HepG2 (cell line): ENCODE measurements around the gene IFI27. TPM values are rescaled to one million over a fixed set of nuclear protein-coding genes. Genes with fewer than 3 reads are reported as not detected.

ENCODE experiments used
- ATAC-seq: fragments of 200-7000 bp; cut with Tn5 transposase; 3 replicates; pipeline ENCODE4 v1.9.1; 2020; ENCODE audit warnings: mild to moderate bottlenecking, moderate library complexity
- BruUV-seq: library from RNA; stranded (reverse); fragments of 400-500 nt; replicated peaks from 2 replicates; lab custom pipeline; 2021; lab: Mats Ljungman, UMichigan
- CTCF ChIA-PET: fragments of 300-600 bp; formaldehyde crosslinking; extraction: SDS; loops from one replicate; lab custom pipeline; 2021; ENCODE audit warnings: low total read pairs, inconsistent platforms, low intra/inter-chr PET ratio; lab: Yijun Ruan, JAX
- POLR2A ChIA-PET: fragments of 350-600 bp; sonication (Branson Sonifier 250); formaldehyde crosslinking; loops from one replicate; lab custom pipeline; 2020; ENCODE audit warnings: antibody characterized with exemption, inconsistent platforms; lab: Yijun Ruan, JAX
- DNase-seq: peaks from one replicate; pipeline ENCODE4 v3.0.0-alpha.2; 2015; ENCODE audit warnings: low spot score
- FAIRE-seq: peaks from 3 replicates; lab custom pipeline; 2011; peaks lifted over from hg19 to GRCh38; lab: Jason Lieb, UNC
- H2AFZ ChIP-seq: one replicate; pipeline ENCODE4 v1.6.1; 2011; ENCODE audit warnings: low read length, inconsistent platforms
- H3K27ac ChIP-seq: fragments of 300-600 bp; 3 replicates; pipeline ENCODE4 v1.8.0; 2011; ENCODE audit warnings: mixed run types, mild to moderate bottlenecking, mixed read lengths, low read length, inconsistent platforms; ENCODE audit not compliant: insufficient read depth; ENCODE audit errors: extremely low read length
- H3K27me3 ChIP-seq, 2 experiments: fragments of 200-600 bp in 1 of 2; 2 replicates in 1 of 2; 3 replicates in 1 of 2; pipeline versions ENCODE4 v1.6.0 to v1.8.0; 2011; ENCODE audit warnings: low read length in 2 of 2, mild to moderate bottlenecking in 2 of 2, moderate library complexity in 2 of 2, inconsistent platforms in 1 of 2; ENCODE audit not compliant: insufficient read depth in 2 of 2, control insufficient read depth in 1 of 2
- H3K36me3 ChIP-seq, 2 experiments: fragments of 200-600 bp in 1 of 2; replicated peaks in 1 of 2; 2 replicates in 1 of 2; 3 replicates in 1 of 2; pipeline versions ENCODE4 v1.5.1 to v1.8.0; 2011; ENCODE audit warnings: low read length in 2 of 2, inconsistent platforms in 1 of 2; ENCODE audit not compliant: insufficient read depth in 2 of 2, control insufficient read depth in 1 of 2
- H3K4me1 ChIP-seq: 2 replicates; pipeline ENCODE4 v1.5.1; 2012; ENCODE audit warnings: low read length, inconsistent platforms; ENCODE audit not compliant: insufficient read depth
- H3K4me2 ChIP-seq: 2 replicates; pipeline ENCODE4 v1.6.0; 2011; ENCODE audit warnings: low read depth, low read length, inconsistent platforms
- H3K4me3 ChIP-seq, 3 experiments: fragments of 200-600 bp in 1 of 3; sonication (generic), shearing (Covaris generic) in 1 of 3; replicated peaks in 1 of 3; 2 replicates each; pipeline ENCODE4 v1.5.1; 2011 to 2016; ENCODE audit warnings: low read length in 3 of 3, inconsistent platforms in 2 of 3, low read depth in 2 of 3, mild to moderate bottlenecking in 2 of 3, control low read depth in 1 of 3, mixed read lengths in 1 of 3; ENCODE audit not compliant: insufficient read depth in 1 of 3
- H3K79me2 ChIP-seq: one replicate; pipeline ENCODE4 v1.6.1; 2011; ENCODE audit warnings: low read length, inconsistent platforms; ENCODE audit not compliant: insufficient read depth
- H3K9ac ChIP-seq: 2 replicates; pipeline ENCODE4 v1.6.0; 2011; ENCODE audit warnings: mild to moderate bottlenecking, low read depth, low read length, inconsistent platforms; ENCODE audit not compliant: insufficient read depth
- H3K9me3 ChIP-seq: 2 replicates; pipeline ENCODE4 v1.5.1; 2012; ENCODE audit warnings: mild to moderate bottlenecking, low read length
- H4K20me1 ChIP-seq: 2 replicates; pipeline ENCODE4 v1.6.0; 2011; ENCODE audit warnings: inconsistent platforms, mild to moderate bottlenecking, low read length, moderate library complexity; ENCODE audit not compliant: insufficient read depth
- CREM ChIP-seq, 2 experiments: sonication (generic) in 1 of 2; formaldehyde crosslinking in 1 of 2; IDR thresholded peaks; 2 replicates each; pipeline versions ENCODE4 v1.4.0 to v1.6.1; 2016 to 2020; ENCODE audit warnings: antibody characterized with exemption in 1 of 2, mild to moderate bottlenecking in 1 of 2, missing genetic modification reagents in 1 of 2
- HOXA5 ChIP-seq: sonication (generic); formaldehyde crosslinking; IDR thresholded peaks from 2 replicates; pipeline ENCODE4 v1.4.0; 2020; ENCODE audit warnings: missing genetic modification reagents
- HOXD1 ChIP-seq: sonication (generic); formaldehyde crosslinking; IDR thresholded peaks from 2 replicates; pipeline ENCODE4 v1.5.0; 2020; ENCODE audit warnings: missing genetic modification reagents
- IRF2 ChIP-seq: IDR thresholded peaks from 2 replicates; pipeline ENCODE4 v1.6.1; 2018; ENCODE audit warnings: missing genetic modification reagents, missing compliant biosample characterization
- MXI1 ChIP-seq: IDR thresholded peaks from 3 replicates; pipeline ENCODE4 v1.6.1; 2012; ENCODE audit warnings: low read depth, low read length, inconsistent platforms, borderline replicate concordance
- POGZ ChIP-seq: sonication (generic); formaldehyde crosslinking; IDR thresholded peaks from 2 replicates; pipeline ENCODE4 v1.4.0; 2020; ENCODE audit warnings: mild to moderate bottlenecking, missing genetic modification reagents
- SALL1 ChIP-seq: sonication (generic); formaldehyde crosslinking; IDR thresholded peaks from 2 replicates; pipeline ENCODE4 v1.8.0; 2022; ENCODE audit warnings: mild to moderate bottlenecking, missing genetic modification reagents
- ZNF276 ChIP-seq: sonication (generic); formaldehyde crosslinking; IDR thresholded peaks from 2 replicates; pipeline ENCODE4 v1.4.0; 2020; ENCODE audit warnings: mild to moderate bottlenecking, low read depth, missing genetic modification reagents
- ZNF30 ChIP-seq: sonication (generic); formaldehyde crosslinking; IDR thresholded peaks from 2 replicates; pipeline ENCODE4 v1.5.0; 2020; ENCODE audit warnings: mild to moderate bottlenecking, missing genetic modification reagents
- ZNF33A ChIP-seq: sonication (generic); formaldehyde crosslinking; IDR thresholded peaks from 2 replicates; pipeline ENCODE4 v1.5.1; 2020; ENCODE audit warnings: missing genetic modification reagents, mild to moderate bottlenecking, moderate library complexity, borderline replicate concordance
- ZNF513 ChIP-seq: sonication (generic); formaldehyde crosslinking; conservative IDR thresholded peaks from 2 replicates; pipeline ENCODE4 v1.5.0; 2020; ENCODE audit warnings: missing genetic modification reagents
- ZNF580 ChIP-seq: IDR thresholded peaks from 2 replicates; pipeline ENCODE4 v1.6.1; 2016; ENCODE audit warnings: low read depth, borderline replicate concordance
- ZXDC ChIP-seq: sonication (generic); formaldehyde crosslinking; IDR thresholded peaks from 2 replicates; pipeline ENCODE4 v1.5.0; 2020; ENCODE audit warnings: mild to moderate bottlenecking, missing genetic modification reagents
- WGBS: methylation state at CpG from one replicate; pipeline ENCODE4 v1.1.6; 2017; ENCODE audit warnings: low lambda C conversion rate; 5-methylcytosine and 5-hydroxymethylcytosine counted together
- in situ Hi-C: cut with HindIII; loops from 2 replicates; pipeline ENCODE4 v1.10.0; 2017; ENCODE audit warnings: low pct_unique_long_range_greater_than_20kb; ENCODE audit not compliant: extremely low pct_ligation_motif_present
- intact Hi-C: fragments of 100-400 bp; cut with micrococcal nuclease; formaldehyde crosslinking; loops from one replicate; pipeline ENCODE4 v1.10.0; 2022; ENCODE audit not compliant: unreplicated experiment
- polyA plus RNA-seq, 8 experiments: library from polyadenylated mRNA; depleted of rRNA in 3 of 8; stranded (reverse) in 7 of 8; unstranded in 1 of 8; fragments of >200 nt; fragmentation: Illumina TruSeq in 4 of 8; extraction: Trizol in 4 of 8; gene quantifications; 2 replicates each; pipeline versions ENCODE4 v1.2.1 to v1.2.3, GENCODE V29; 2011 to 2016; ENCODE audit warnings: low read depth in 4 of 8, missing spikeins in 1 of 8, mixed read lengths in 1 of 8; ENCODE audit not compliant: insufficient read depth in 1 of 8
- total RNA-seq, 5 experiments: library from RNA; depleted of rRNA; stranded (reverse); fragments of >200 nt; fragmentation: Illumina TruSeq; extraction: Trizol; gene quantifications; 2 replicates each; pipeline ENCODE4 v1.2.3, GENCODE V29; 2016; ENCODE audit warnings: low read depth in 1 of 5

IFI27 gene
- total and polyA plus RNA-seq, 2 of the 13 experiments (the other 11 are each of a cell fraction or from before 2014, with no cell fraction given), result 1.2 to 1.7 TPM

GRCh38 chr14:94129111-94129757 lies 18.7 kb downstream of the IFI27 start, which contains the start of gene IFI27L2 (continued):
- no peak for TF ChIP-seq HOXA5 (CRISPR knock-in tag)
- TF ChIP-seq SALL1, result 0 out of 2 replicates have a peak, but pooled peaks have one; percentile 17
- no peak for TF ChIP-seq CREM (IDR thresholded peaks at IDR 0.05)
- no peak for TF ChIP-seq CREM (CRISPR knock-in tag; IDR thresholded peaks at IDR 0.05)
- TF ChIP-seq, all 625 proteins: peak for 11

GRCh38 chr14:94129758-94130414 lies 19.4 kb downstream of the IFI27 start:
- ATAC-seq, result no peak
- peak overlapping the region; percentile 46 to 72 (median 53) for H3K4me3 ChIP-seq
- no peaks in the 10 kb centered on the region for H3K36me3 ChIP-seq
- no TSS peak for BruUV-seq
- CTCF ChIA-PET, result no interaction called here
- no peak overlapping the region for H3K27ac ChIP-seq
- H3K79me2 ChIP-seq, result no peaks in the 10 kb centered on the region
- 0% methylated on average over 12 of the region's 12 CpGs for WGBS
- peak overlapping the region; percentile 59 for H2AFZ ChIP-seq
- in situ Hi-C loops (no loop called here), intact Hi-C loops (loop anchor here (5.0 to 10.0 kb wide), 3 partner anchors 48 to 245 kb away; partner anchors contain the start of genes DDX24 and IFI27L1)
- DNase-seq, result no peak
- H3K4me2 ChIP-seq, result peak overlapping the region; percentile 90
- FAIRE-seq, result no peak
- no peaks in the 10 kb centered on the region for H4K20me1 ChIP-seq
- POLR2A ChIA-PET, result no interaction called here
- H3K9me3 ChIP-seq, result no peaks in the 10 kb centered on the region
- H3K27me3 ChIP-seq, result peaks cover 0 to 15% of the 10 kb centered on the region in 2 experiments; a peak in 4 of 5 replicates
- no peak overlapping the region for H3K9ac ChIP-seq
- peaks cover 18% of the 10 kb centered on the region for H3K4me1 ChIP-seq
- TF ChIP-seq ZNF513 (CRISPR knock-in tag) (no peak), POGZ (CRISPR knock-in tag) (no peak), MXI1 (no peak), IRF2 (CRISPR knock-in tag) (no peak), ZXDC (no peak), ZNF580 (no peak), ZNF276 (CRISPR knock-in tag) (no peak), HOXD1 (no peak), ZNF33A (CRISPR knock-in tag) (no peak), ZNF30 (no peak)
